Nephron (organoid): Measurements from ENCODE around the gene ITGA3.

Source experiments
- H3K27ac Mint-ChIP-seq, 3 experiments: 2 replicates each; pipeline ENCODE4 v1.8.0; 2020; ENCODE audit warnings: mixed read lengths in 3 of 3, mild to moderate bottlenecking in 2 of 3, moderate library complexity in 1 of 3
- H3K27me3 Mint-ChIP-seq: 2 replicates; pipeline ENCODE4 v1.8.0; 2021; ENCODE audit warnings: low read depth, mild to moderate bottlenecking, moderate library complexity, mixed read lengths
- H3K36me3 Mint-ChIP-seq: 2 replicates; pipeline ENCODE4 v1.8.0; 2020; ENCODE audit warnings: low read depth, mixed read lengths
- H3K4me1 Mint-ChIP-seq: 2 replicates; pipeline ENCODE4 v1.8.0; 2020; ENCODE audit warnings: mixed read lengths
- H3K4me3 Mint-ChIP-seq, 3 experiments: 2 replicates each; pipeline ENCODE4 v1.8.0; 2020; ENCODE audit warnings: mild to moderate bottlenecking in 3 of 3, mixed read lengths in 3 of 3, moderate library complexity in 2 of 3
- H3K9me3 Mint-ChIP-seq: 2 replicates; pipeline ENCODE4 v1.8.0; 2020; ENCODE audit warnings: mixed read lengths
- TF ChIP-seq, protein P1 (sequence below), 3 experiments: fragments of 200-600 bp; sonication (generic); IDR thresholded peaks; one replicate each; pipeline ENCODE4 v1.5.0; 2021; ENCODE audit warnings: antibody characterized with exemption in 3 of 3; ENCODE audit not compliant: unreplicated experiment in 3 of 3

The ITGA3 gene

DNA sequence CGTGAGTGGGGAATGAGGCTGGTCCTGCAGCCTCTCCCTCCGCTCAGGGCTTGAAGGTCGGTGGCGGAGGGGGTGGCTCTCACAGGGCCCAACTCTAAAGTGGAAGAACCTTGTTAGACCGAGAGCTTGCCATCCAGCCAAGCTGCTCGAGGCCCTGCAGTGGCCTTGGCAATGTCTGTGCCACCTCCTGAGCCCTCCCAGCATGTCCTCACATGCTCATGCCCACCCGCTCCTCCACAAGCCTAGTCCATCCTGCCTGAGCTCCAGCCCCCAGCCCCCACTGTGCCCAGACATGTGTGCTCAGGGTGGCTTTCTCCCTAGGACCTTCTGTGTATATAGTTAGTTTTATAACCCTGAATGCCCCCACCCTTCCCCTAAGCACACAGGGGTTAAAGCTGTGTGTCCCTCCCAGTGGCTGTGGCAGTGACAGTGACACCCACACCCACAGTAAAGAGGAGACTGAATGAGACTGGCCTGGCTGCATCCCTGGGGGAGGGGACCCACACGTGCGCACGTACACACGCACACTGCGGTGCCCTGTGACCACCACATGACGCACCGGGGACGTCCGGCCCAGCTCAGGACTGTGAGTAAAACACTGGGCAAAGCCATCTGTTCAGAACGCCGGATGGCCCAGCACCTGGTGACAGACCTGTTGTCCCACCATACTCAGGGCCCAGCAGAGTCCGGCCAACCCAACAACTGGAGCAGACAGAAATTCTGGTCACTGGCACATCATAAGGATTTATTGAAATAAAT lies 54.9 kb downstream of the ITGA3 start:
- H3K36me3 Mint-ChIP-seq: peaks cover 36% of the 10 kb centered on the region
- H3K27ac Mint-ChIP-seq: no peak overlapping the region
- H3K4me1 Mint-ChIP-seq: peaks cover 6% of the 10 kb centered on the region
- peaks cover 4% of the 10 kb centered on the region for H3K27me3 Mint-ChIP-seq
- TF ChIP-seq, protein P1, sequence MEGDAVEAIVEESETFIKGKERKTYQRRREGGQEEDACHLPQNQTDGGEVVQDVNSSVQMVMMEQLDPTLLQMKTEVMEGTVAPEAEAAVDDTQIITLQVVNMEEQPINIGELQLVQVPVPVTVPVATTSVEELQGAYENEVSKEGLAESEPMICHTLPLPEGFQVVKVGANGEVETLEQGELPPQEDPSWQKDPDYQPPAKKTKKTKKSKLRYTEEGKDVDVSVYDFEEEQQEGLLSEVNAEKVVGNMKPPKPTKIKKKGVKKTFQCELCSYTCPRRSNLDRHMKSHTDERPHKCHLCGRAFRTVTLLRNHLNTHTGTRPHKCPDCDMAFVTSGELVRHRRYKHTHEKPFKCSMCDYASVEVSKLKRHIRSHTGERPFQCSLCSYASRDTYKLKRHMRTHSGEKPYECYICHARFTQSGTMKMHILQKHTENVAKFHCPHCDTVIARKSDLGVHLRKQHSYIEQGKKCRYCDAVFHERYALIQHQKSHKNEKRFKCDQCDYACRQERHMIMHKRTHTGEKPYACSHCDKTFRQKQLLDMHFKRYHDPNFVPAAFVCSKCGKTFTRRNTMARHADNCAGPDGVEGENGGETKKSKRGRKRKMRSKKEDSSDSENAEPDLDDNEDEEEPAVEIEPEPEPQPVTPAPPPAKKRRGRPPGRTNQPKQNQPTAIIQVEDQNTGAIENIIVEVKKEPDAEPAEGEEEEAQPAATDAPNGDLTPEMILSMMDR (IDR thresholded peaks at IDR 0.05; ENCODE audit: unreplicated experiment in 3 of 3): no peak
- no peaks in the 10 kb centered on the region for H3K9me3 Mint-ChIP-seq
- no peak overlapping the region for H3K4me3 Mint-ChIP-seq

DNA sequence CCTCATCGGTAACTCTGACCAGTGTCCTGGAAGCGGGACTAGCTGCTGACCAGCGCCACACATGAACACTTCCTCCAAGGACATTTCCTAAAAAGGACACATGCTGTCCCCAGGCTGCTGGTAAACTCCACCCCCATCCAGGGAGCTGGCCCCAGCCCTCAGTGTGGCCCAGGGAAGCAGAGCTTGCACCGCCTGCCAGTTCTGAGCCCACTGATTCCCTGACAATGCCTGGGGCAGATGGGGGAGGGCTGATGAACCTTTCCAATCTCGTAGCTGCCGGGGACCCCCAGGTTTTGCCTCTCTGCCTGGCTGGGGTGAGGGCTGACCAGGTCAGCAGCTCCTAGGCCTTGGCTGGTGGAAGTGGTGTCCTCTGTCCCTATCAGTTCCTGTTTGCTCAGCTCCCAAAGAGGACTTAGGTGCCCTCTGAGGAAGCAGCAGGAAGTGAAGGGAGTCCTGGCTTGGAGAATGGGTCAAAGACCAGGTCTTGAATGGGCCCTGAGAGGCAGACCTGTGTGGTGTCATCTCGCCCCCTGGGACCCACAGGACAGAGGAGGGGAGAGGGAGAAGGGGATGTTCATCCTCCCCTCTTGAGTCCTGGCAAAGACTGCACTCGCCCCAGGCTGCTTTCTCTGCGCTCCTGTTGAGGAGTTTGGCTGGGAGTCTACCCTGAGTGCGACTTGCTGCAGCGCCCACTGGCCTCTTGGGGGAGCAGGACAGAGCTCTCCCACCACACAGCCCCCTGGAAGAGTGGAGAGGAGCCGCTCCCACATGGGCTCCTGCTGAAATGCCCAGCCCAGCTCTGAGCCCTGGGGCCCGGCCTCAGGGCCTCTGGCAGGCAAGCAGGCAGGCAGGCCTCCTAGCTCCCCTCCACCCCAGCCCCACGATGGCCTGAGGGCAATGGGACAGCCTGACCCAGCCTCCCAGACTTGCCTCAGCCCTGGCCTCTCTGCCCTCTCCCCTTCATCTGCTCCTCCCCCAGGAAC lies 56.1 kb downstream of the ITGA3 start:
- TF ChIP-seq, protein P1 (IDR thresholded peaks at IDR 0.05; ENCODE audit: unreplicated experiment in 3 of 3): no peak

DNA sequence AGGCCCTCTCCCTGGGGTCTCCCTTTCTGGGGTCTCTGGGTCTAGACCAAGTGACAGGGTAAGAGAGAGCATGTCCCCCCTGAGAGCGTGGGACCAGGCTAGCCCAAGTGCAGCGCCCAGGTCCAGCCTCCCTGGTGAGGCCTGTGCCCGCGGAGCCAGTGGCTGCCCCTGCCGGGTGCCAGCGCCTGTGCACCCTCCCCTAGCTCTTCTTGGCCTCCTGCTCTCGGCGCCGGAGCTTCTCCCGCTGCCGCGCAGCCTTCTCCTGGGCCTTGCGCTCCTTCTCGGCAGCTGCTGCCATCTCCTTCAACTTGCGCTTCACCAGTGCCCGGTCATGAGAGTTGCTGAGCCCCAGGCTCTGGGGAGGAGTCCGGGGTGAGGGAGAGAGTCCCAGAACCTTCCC lies 56.8 kb downstream of the ITGA3 start:
- Mint-ChIP-seq H3K36me3 (peaks cover 30% of the 10 kb centered on the region), H3K9me3 (no peaks in the 10 kb centered on the region), H3K4me1 (peaks cover 11% of the 10 kb centered on the region), H3K27me3 (peaks cover 11% of the 10 kb centered on the region), H3K4me3 (no peak overlapping the region), H3K27ac (no peak overlapping the region)
- TF ChIP-seq, protein P1 (IDR thresholded peaks at IDR 0.05; ENCODE audit: unreplicated experiment in 3 of 3): no peak

More for the DNA sequence above, 56.1 kb downstream of the ITGA3 start:
- Mint-ChIP-seq H3K36me3 (peaks cover 35% of the 10 kb centered on the region), H3K9me3 (no peaks in the 10 kb centered on the region), H3K4me3 (no peak overlapping the region), H3K27me3 (peaks cover 10% of the 10 kb centered on the region), H3K4me1 (peaks cover 10% of the 10 kb centered on the region), H3K27ac (peak overlapping the region in 1 of 3 experiments; percentile 60)

DNA sequence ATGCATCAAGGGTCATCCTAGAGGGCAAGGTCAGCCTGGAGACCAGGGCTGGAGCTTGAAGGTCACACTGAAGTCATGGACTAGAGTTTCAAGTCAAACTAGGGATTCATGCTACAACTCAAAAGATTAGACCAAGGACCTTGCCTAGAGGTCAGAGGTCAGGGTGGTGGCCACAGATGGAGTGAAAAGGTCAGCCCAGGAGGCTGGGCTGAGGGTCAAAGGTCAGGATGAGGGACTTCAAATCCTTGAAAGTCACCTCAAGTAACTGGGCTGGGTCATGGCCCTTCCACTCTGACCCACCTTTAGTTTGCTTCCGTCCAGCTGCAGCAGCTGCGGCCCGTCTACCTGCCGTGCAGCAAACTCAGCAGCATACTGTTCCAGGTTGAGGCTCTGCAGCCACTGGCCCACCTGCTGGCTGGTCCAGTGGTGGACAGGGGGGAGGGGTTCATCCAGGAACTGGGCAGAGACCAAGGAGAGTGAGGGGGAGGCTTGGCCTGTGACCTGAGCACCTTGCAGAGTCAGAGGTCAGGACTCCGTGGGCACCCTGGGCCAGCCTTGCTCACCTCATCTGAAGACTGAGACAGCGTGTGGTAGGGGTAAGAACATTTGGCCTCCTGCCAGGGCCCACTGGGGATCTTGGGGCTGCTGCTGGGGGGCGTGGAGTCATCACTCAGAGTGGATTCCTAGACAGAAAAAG lies 57.9 kb downstream of the ITGA3 start:
- no peaks in the 10 kb centered on the region for H3K9me3 Mint-ChIP-seq
- H3K27me3 Mint-ChIP-seq: peaks cover 16% of the 10 kb centered on the region
- H3K36me3 Mint-ChIP-seq: peaks cover 21% of the 10 kb centered on the region
- H3K4me1 Mint-ChIP-seq: peaks cover 11% of the 10 kb centered on the region
- no peak overlapping the region for H3K27ac Mint-ChIP-seq
- TF ChIP-seq, protein P1 (IDR thresholded peaks at IDR 0.05; ENCODE audit: unreplicated experiment in 3 of 3): no peak
- H3K4me3 Mint-ChIP-seq: no peak overlapping the region

DNA sequence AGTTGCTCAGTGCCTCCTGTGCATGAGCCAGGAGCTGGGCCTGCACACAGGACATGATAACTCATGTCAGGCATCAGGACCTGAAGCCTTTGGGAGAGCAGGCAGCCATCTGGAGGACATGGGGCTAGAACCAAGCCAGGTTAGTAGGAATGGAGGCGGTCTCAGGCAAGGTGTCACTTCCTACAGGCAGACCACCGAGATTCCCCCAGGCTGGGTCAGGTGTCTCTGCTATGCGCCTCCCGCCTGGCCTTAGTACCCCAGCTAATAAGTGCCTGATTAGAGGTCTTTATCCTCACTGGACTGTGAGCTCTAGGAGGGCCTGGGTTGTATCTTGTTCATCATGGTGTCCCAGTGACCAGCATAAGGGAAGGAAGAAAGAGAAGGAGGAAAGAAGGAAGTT lies 58.5 kb downstream of the ITGA3 start:
- Mint-ChIP-seq H3K36me3 (peaks cover 22% of the 10 kb centered on the region), H3K4me1 (peaks cover 11% of the 10 kb centered on the region), H3K4me3 (no peak overlapping the region), H3K9me3 (no peaks in the 10 kb centered on the region), H3K27me3 (peaks cover 19% of the 10 kb centered on the region), H3K27ac (peak overlapping the region in 2 of 3 experiments; percentile 16 to 58)
- TF ChIP-seq, protein P1 (IDR thresholded peaks at IDR 0.05; ENCODE audit: unreplicated experiment in 3 of 3): no peak
